GM23338 (cell line): ENCODE results near the gene TBX6. TPM values are rescaled to one million over a fixed set of nuclear protein-coding genes. Genes with fewer than 3 reads are reported as not detected.
A peak's percentile ranks its signal among the peaks of the same experiment; 100 is the strongest.

Experiments
- ATAC-seq: fragments of 200-7000 bp; cut with Tn5 transposase; 3 replicates; pipeline ENCODE4 v1.9.1; 2020
- DNase-seq: peaks from one replicate; pipeline ENCODE4 v3.0.0-alpha.2; 2015; ENCODE audit warnings: low spot score
- H2AFZ ChIP-seq: fragments of 200-600 bp; sonication (generic); 2 replicates; pipeline ENCODE4 v1.8.0; 2016; ENCODE audit warnings: antibody characterized with exemption, mild to moderate bottlenecking, moderate library complexity
- H3F3A ChIP-seq: fragments of 200-600 bp; sonication (generic); replicated peaks from 2 replicates; pipeline ENCODE4 v1.8.0; 2017; ENCODE audit warnings: antibody characterized with exemption, mixed run types, low read depth
- H3K27ac ChIP-seq: fragments of 200-600 bp; sonication (generic); 2 replicates; pipeline ENCODE4 v1.6.1; 2016; ENCODE audit warnings: low read depth
- H3K27me3 ChIP-seq: fragments of 200-600 bp; sonication (generic); 2 replicates; pipeline ENCODE4 v1.8.0; 2016; ENCODE audit warnings: mild to moderate bottlenecking, mixed run types, moderate library complexity; ENCODE audit not compliant: insufficient read depth
- H3K36me3 ChIP-seq: fragments of 200-600 bp; sonication (generic); 2 replicates; pipeline ENCODE4 v1.8.0; 2016; ENCODE audit warnings: mild to moderate bottlenecking; ENCODE audit not compliant: insufficient read depth
- H3K4me1 ChIP-seq: fragments of 200-600 bp; sonication (generic); 2 replicates; pipeline ENCODE4 v1.8.0; 2016; ENCODE audit warnings: mild to moderate bottlenecking, moderate library complexity; ENCODE audit not compliant: insufficient read depth
- H3K4me2 ChIP-seq: fragments of 200-600 bp; sonication (generic); 2 replicates; pipeline ENCODE4 v1.7.1; 2017; ENCODE audit warnings: mixed run types
- H3K4me3 ChIP-seq: fragments of 200-600 bp; sonication (generic); 2 replicates; pipeline ENCODE4 v1.6.1; 2016; ENCODE audit warnings: mixed run types
- H3K79me2 ChIP-seq: fragments of 200-600 bp; sonication (generic); replicated peaks from 2 replicates; pipeline ENCODE4 v1.8.0; 2017; ENCODE audit warnings: mild to moderate bottlenecking; ENCODE audit not compliant: insufficient read depth
- H3K9me2 ChIP-seq: fragments of 200-600 bp; sonication (generic); 2 replicates; pipeline ENCODE4 v1.8.0; 2017; ENCODE audit not compliant: insufficient read depth
- H4K20me1 ChIP-seq: fragments of 200-600 bp; sonication (generic); replicated peaks from 2 replicates; pipeline ENCODE4 v1.8.0; 2017; ENCODE audit warnings: mild to moderate bottlenecking; ENCODE audit not compliant: insufficient read depth
- H3K27ac Mint-ChIP-seq: 2 replicates; pipeline ENCODE4 v1.8.0; 2020; ENCODE audit warnings: inconsistent platforms, mild to moderate bottlenecking, moderate library complexity, mixed read lengths
- H3K27me3 Mint-ChIP-seq: 3 replicates; pipeline ENCODE4 v1.8.0; 2022; ENCODE audit warnings: low read depth, mild to moderate bottlenecking, moderate library complexity, mixed read lengths, inconsistent platforms; ENCODE audit not compliant: insufficient read depth, poor library complexity
- H3K36me3 Mint-ChIP-seq: 3 replicates; pipeline ENCODE4 v1.8.0; 2021; ENCODE audit warnings: low read depth, mild to moderate bottlenecking, inconsistent platforms, moderate library complexity, mixed read lengths
- H3K4me1 Mint-ChIP-seq: 3 replicates; pipeline ENCODE4 v1.8.0; 2020; ENCODE audit warnings: mild to moderate bottlenecking, inconsistent platforms, mixed read lengths
- H3K4me3 Mint-ChIP-seq: 3 replicates; pipeline ENCODE4 v1.8.0; 2021; ENCODE audit warnings: moderate library complexity, mild to moderate bottlenecking, inconsistent platforms, mixed read lengths
- H3K9me3 Mint-ChIP-seq: 3 replicates; pipeline ENCODE4 v1.8.0; 2020; ENCODE audit warnings: moderate library complexity, mild to moderate bottlenecking, inconsistent platforms, mixed read lengths
- CREB1 ChIP-seq: fragments of 250-450 bp; sonication (Bioruptor Pico); IDR thresholded peaks from 2 replicates; pipeline ENCODE4 v1.5.0; 2020; ENCODE audit warnings: low read depth, mild to moderate bottlenecking, moderate library complexity
- EZH2 ChIP-seq: fragments of 200-600 bp; sonication (generic); IDR thresholded peaks from one replicate; pipeline ENCODE4 v1.8.0; 2017; ENCODE audit warnings: antibody characterized with exemption, mild to moderate bottlenecking, low read depth; ENCODE audit not compliant: unreplicated experiment
- ZNF114 ChIP-seq: fragments of 250-450 bp; sonication (Bioruptor Pico); IDR thresholded peaks from 2 replicates; pipeline ENCODE4 v1.5.0; 2020; ENCODE audit warnings: mild to moderate bottlenecking, moderate library complexity
- polyA plus RNA-seq: library from polyadenylated mRNA; unstranded; fragments of >200 nt; fragmentation: Nextera tagmentation; extraction: Ambion mirVana; gene quantifications from 2 replicates; pipeline ENCODE4 v1.2.1, GENCODE V29; 2016
- total RNA-seq: library from RNA; depleted of rRNA; stranded (reverse); fragments of >200 nt; shearing (Covaris generic); gene quantifications from 2 replicates; pipeline ENCODE4 v1.2.3, GENCODE V29; 2014
- TF ChIP-seq, protein P1 (sequence below): IDR thresholded peaks from one replicate; pipeline ENCODE4 v1.6.1; 2018; ENCODE audit warnings: antibody characterized with exemption; ENCODE audit not compliant: unreplicated experiment
- TF ChIP-seq, protein P2 (sequence below): fragments of 250-450 bp; sonication (Bioruptor Pico); IDR thresholded peaks from 2 replicates; pipeline ENCODE4 v1.5.0; 2020; ENCODE audit warnings: mild to moderate bottlenecking, moderate library complexity

The TBX6 gene
- total and polyA plus RNA-seq, 2 experiments from 2014 or later: 1.1 to 2.4 TPM

DNA sequence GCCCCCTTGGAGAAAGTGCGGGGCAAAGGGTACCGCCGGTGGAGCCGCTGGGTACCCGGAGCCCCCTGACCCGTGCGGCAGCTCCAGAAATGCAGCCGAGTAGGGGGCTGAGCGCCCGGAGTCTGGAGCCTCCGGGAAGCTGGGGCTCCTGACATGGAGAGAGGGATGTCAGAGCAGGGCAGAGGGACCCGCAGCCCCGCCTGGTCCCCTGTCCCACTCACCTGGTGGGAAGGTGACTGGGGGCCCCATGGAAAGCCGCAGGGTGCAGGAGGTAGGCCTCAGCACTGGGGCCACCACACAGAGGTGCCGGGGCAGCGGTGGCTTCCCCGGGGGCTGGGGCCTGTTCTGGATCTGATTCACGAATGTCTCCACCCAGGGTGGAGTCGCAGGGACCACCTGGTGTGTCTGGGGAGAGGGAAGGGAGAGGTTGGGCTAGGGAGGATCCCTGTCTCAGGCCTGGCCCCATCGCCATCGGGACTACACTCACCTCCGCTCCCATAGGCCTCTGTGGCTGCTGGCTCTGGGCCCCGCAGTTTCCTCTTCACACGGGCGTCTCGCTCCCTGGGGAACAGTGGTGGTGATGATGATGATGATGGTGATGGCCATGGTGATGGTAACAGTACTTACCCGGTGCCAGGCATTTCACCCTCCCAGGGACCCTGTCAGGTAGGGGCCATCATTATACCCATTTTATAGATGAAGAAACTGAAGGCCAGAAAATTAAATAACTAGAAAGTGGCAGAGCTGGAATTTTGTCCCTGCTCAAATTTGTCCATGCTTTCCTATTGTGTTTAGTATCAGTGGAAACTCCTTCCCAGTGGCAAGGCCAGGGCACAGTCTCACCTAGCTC is 5.2 kb downstream of the TBX6 start:
- no peaks in the 10 kb centered on the region; the same call in 1 of the 2 replicates for H3K36me3 ChIP-seq
- H3K9me3 Mint-ChIP-seq: no peaks in the 10 kb centered on the region; the same call in 2 of the 3 replicates
- peaks cover 6% of the 10 kb centered on the region; the same call in 1 of the 2 replicates for H3K4me1 ChIP-seq
- H3K27ac Mint-ChIP-seq: no peak overlapping the region
- DNase-seq (no peak), ATAC-seq (no peak)
- H3K27me3 ChIP-seq: 0 out of 2 replicates have a peak, but pooled peaks cover 3% of the 10 kb centered on the region
- H3K79me2 ChIP-seq: no peaks in the 10 kb centered on the region
- H4K20me1 ChIP-seq: peaks cover under 1% of the 10 kb centered on the region; the same call in 1 of the 2 replicates
- TF ChIP-seq ZNF114 (CRISPR knock-in tag): no peak
- TF ChIP-seq, protein P1, sequence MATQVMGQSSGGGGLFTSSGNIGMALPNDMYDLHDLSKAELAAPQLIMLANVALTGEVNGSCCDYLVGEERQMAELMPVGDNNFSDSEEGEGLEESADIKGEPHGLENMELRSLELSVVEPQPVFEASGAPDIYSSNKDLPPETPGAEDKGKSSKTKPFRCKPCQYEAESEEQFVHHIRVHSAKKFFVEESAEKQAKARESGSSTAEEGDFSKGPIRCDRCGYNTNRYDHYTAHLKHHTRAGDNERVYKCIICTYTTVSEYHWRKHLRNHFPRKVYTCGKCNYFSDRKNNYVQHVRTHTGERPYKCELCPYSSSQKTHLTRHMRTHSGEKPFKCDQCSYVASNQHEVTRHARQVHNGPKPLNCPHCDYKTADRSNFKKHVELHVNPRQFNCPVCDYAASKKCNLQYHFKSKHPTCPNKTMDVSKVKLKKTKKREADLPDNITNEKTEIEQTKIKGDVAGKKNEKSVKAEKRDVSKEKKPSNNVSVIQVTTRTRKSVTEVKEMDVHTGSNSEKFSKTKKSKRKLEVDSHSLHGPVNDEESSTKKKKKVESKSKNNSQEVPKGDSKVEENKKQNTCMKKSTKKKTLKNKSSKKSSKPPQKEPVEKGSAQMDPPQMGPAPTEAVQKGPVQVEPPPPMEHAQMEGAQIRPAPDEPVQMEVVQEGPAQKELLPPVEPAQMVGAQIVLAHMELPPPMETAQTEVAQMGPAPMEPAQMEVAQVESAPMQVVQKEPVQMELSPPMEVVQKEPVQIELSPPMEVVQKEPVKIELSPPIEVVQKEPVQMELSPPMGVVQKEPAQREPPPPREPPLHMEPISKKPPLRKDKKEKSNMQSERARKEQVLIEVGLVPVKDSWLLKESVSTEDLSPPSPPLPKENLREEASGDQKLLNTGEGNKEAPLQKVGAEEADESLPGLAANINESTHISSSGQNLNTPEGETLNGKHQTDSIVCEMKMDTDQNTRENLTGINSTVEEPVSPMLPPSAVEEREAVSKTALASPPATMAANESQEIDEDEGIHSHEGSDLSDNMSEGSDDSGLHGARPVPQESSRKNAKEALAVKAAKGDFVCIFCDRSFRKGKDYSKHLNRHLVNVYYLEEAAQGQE: no peak
- no peak overlapping the region for H3K4me2 ChIP-seq
- peaks cover 8% of the 10 kb centered on the region; the same call in 2 of the 3 replicates for H3K4me1 Mint-ChIP-seq
- H3F3A ChIP-seq: peaks cover 7% of the 10 kb centered on the region; the same call in 1 of the 2 replicates
- H3K27ac ChIP-seq: no peak overlapping the region
- no peaks in the 10 kb centered on the region for H3K9me2 ChIP-seq
- no peak overlapping the region for H2AFZ ChIP-seq
- peaks cover 19% of the 10 kb centered on the region for H3K27me3 Mint-ChIP-seq
- no peak overlapping the region; the same call in 2 of the 3 replicates for H3K4me3 Mint-ChIP-seq
- peaks cover 43% of the 10 kb centered on the region for H3K36me3 Mint-ChIP-seq
- no peak overlapping the region for H3K4me3 ChIP-seq

- Histone ChIP-seq H3K4me3 (no peak overlapping the region), H3F3A (peaks cover 7% of the 10 kb centered on the region; the same call in 1 of the 2 replicates), H2AFZ (no peak overlapping the region), H4K20me1 (peaks cover 4% of the 10 kb centered on the region; the same call in 1 of the 2 replicates), H3K36me3 (peaks cover under 1% of the 10 kb centered on the region), H3K27ac (peak overlapping the region; percentile 32; the same call in 1 of the 2 replicates), H3K9me2 (no peaks in the 10 kb centered on the region), H3K27me3 (0 out of 2 replicates have a peak, but pooled peaks cover 3% of the 10 kb centered on the region), H3K4me2 (no peak overlapping the region), H3K4me1 (peaks cover 6% of the 10 kb centered on the region; the same call in 1 of the 2 replicates), H3K79me2 (no peaks in the 10 kb centered on the region; the same call in 1 of the 2 replicates)
- H3K4me1 Mint-ChIP-seq: peaks cover 8% of the 10 kb centered on the region; the same call in 2 of the 3 replicates
- H3K4me3 Mint-ChIP-seq: no peak overlapping the region
- H3K36me3 Mint-ChIP-seq: peaks cover 50% of the 10 kb centered on the region
- no peak overlapping the region for H3K27ac Mint-ChIP-seq
- H3K9me3 Mint-ChIP-seq: no peaks in the 10 kb centered on the region; the same call in 2 of the 3 replicates
- peaks cover 19% of the 10 kb centered on the region for H3K27me3 Mint-ChIP-seq
- DNase-seq: no peak
- no peak for ATAC-seq
- TF ChIP-seq EZH2 (no peak), CREB1 (CRISPR knock-in tag) (no peak)
- TF ChIP-seq, protein P2, sequence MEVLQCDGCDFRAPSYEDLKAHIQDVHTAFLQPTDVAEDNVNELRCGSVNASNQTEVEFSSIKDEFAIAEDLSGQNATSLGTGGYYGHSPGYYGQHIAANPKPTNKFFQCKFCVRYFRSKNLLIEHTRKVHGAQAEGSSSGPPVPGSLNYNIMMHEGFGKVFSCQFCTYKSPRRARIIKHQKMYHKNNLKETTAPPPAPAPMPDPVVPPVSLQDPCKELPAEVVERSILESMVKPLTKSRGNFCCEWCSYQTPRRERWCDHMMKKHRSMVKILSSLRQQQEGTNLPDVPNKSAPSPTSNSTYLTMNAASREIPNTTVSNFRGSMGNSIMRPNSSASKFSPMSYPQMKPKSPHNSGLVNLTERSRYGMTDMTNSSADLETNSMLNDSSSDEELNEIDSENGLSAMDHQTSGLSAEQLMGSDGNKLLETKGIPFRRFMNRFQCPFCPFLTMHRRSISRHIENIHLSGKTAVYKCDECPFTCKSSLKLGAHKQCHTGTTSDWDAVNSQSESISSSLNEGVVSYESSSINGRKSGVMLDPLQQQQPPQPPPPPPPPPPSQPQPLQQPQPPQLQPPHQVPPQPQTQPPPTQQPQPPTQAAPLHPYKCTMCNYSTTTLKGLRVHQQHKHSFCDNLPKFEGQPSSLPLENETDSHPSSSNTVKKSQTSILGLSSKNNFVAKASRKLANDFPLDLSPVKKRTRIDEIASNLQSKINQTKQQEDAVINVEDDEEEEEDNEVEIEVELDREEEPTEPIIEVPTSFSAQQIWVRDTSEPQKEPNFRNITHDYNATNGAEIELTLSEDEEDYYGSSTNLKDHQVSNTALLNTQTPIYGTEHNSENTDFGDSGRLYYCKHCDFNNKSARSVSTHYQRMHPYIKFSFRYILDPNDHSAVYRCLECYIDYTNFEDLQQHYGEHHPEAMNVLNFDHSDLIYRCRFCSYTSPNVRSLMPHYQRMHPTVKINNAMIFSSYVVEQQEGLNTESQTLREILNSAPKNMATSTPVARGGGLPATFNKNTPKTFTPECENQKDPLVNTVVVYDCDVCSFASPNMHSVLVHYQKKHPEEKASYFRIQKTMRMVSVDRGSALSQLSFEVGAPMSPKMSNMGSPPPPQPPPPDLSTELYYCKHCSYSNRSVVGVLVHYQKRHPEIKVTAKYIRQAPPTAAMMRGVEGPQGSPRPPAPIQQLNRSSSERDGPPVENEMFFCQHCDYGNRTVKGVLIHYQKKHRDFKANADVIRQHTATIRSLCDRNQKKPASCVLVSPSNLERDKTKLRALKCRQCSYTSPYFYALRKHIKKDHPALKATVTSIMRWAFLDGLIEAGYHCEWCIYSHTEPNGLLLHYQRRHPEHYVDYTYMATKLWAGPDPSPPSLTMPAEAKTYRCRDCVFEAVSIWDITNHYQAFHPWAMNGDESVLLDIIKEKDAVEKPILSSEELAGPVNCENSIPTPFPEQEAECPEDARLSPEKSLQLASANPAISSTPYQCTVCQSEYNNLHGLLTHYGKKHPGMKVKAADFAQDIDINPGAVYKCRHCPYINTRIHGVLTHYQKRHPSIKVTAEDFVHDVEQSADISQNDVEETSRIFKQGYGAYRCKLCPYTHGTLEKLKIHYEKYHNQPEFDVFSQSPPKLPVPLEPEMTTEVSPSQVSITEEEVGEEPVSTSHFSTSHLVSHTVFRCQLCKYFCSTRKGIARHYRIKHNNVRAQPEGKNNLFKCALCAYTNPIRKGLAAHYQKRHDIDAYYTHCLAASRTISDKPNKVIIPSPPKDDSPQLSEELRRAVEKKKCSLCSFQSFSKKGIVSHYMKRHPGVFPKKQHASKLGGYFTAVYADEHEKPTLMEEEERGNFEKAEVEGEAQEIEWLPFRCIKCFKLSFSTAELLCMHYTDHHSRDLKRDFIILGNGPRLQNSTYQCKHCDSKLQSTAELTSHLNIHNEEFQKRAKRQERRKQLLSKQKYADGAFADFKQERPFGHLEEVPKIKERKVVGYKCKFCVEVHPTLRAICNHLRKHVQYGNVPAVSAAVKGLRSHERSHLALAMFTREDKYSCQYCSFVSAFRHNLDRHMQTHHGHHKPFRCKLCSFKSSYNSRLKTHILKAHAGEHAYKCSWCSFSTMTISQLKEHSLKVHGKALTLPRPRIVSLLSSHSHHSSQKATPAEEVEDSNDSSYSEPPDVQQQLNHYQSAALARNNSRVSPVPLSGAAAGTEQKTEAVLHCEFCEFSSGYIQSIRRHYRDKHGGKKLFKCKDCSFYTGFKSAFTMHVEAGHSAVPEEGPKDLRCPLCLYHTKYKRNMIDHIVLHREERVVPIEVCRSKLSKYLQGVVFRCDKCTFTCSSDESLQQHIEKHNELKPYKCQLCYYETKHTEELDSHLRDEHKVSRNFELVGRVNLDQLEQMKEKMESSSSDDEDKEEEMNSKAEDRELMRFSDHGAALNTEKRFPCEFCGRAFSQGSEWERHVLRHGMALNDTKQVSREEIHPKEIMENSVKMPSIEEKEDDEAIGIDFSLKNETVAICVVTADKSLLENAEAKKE: no peak
- TF ChIP-seq, protein P1: no peak
These were observed 5.9 kb downstream of the TBX6 start for GRCh38 chr16:30085820-30086219.
